GM12801 (cell line): ENCODE results near the gene ALDH1A2.

Experiments used
- TF ChIP-seq, protein P1 (sequence below): IDR thresholded peaks from one replicate; pipeline ENCODE4 v1.5.1; 2011; ENCODE audit warnings: control low read depth; ENCODE audit not compliant: insufficient read length; ENCODE audit errors: extremely low read depth

Gene ALDH1A2

DNA sequence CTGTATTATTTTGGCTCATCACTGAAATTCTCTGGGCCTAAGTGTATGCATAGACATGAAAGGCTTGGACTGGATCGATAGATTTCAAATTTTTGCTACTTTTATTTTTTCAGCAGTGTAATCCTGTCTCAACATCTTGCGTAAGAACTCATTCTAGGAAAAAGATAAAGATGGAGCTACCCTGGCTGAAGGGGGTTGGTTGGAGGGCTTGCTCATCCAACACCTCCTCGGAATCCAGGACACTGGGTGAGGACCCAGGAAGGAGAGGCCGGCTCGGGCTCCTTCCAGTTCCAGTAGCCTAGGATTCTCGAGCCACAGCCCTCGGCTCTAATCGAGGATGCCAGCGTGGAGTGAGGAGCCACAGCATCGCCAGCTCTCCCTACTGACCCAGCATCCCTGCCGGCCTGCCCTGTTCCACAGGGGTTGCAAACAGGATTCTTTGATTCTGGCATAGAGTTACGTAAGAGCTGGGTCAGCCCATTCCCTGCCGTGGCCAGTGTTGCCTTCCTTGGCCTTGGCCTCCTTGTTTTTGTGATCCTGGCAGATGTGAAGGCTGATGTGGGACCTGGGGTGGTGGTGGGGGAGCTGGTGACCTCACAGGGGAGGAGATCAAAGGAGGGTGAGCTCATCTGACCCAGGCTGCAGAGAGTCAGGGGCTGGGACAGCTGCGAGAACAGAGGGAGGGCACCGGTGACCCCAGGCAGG lies 149.5 kb downstream of the ALDH1A2 start:
- TF ChIP-seq, protein P1, sequence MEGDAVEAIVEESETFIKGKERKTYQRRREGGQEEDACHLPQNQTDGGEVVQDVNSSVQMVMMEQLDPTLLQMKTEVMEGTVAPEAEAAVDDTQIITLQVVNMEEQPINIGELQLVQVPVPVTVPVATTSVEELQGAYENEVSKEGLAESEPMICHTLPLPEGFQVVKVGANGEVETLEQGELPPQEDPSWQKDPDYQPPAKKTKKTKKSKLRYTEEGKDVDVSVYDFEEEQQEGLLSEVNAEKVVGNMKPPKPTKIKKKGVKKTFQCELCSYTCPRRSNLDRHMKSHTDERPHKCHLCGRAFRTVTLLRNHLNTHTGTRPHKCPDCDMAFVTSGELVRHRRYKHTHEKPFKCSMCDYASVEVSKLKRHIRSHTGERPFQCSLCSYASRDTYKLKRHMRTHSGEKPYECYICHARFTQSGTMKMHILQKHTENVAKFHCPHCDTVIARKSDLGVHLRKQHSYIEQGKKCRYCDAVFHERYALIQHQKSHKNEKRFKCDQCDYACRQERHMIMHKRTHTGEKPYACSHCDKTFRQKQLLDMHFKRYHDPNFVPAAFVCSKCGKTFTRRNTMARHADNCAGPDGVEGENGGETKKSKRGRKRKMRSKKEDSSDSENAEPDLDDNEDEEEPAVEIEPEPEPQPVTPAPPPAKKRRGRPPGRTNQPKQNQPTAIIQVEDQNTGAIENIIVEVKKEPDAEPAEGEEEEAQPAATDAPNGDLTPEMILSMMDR, result no peak

DNA sequence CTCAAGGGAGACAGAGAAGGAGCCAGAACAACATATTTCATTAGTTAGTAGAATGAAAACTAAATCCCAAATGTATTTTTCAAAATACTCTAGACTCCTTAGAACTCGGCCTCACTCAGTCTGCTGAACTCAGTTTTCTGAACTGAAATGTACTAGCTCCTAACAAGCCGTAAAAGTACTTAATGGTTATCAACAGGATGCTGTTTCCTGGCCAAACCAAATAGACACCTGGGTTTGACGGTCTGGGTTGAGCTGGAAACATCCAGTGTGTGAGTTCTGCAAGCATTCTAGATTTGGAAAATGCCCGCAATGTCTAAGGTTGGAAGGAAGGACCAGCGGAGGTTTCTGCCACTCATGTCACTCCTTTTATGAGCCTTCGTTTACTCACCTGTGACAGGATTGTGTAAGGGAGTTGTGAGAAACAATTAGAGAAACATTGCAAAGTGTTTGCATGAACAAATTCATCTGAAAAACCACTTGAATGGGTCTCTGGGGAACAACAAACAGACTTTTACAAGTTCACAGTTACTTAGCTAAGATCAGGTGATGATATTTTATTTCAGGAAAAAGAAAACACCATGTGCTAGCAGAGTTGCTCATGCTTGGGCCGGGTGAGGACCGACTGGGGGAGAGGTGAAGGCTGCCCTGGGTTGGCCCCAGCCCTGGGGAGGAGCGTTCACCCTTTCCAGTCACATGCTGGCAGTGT lies 151.0 kb downstream of the ALDH1A2 start:
- TF ChIP-seq, protein P1, result no peak

DNA sequence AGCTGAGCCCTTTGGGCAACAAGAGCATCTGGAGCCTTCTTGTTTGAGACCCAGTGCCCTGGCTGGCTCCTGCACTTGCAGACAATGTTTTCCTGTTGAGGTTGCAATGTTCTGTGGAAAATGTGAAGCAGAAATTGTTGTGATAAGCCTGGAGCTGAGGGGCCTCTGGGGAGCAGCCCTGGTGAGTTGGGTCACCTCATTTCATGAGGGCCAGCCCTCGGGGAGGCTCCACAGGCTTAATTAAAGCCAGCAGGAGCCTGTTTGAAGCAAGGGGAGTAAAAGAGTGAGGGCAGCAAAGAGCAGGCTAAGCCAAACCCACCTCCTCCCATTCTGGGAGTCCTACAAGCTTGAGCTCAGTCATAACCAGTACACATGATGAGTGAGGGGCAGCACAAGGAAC lies 154.3 kb downstream of the ALDH1A2 start:
- TF ChIP-seq, protein P1, result no peak

DNA sequence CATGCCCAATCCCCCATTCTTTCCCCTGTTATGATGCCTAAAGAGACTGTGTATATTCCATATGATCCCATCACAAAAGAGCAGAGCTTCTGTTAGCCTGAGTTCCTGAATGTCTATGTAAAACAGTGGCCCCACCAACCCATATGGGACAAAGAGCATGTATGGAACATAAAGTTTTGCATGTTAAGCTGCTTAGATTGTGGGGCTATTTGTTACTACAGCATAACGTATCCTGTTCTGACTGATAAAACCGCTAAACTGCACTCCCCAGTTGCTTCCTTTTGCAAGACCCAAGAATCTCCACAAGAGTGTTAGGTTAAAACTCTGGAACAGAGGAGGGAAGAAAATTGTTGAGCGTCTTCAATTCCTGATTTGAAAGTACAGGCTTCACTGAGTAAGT lies 154.8 kb downstream of the ALDH1A2 start:
- TF ChIP-seq, protein P1, result no peak

DNA sequence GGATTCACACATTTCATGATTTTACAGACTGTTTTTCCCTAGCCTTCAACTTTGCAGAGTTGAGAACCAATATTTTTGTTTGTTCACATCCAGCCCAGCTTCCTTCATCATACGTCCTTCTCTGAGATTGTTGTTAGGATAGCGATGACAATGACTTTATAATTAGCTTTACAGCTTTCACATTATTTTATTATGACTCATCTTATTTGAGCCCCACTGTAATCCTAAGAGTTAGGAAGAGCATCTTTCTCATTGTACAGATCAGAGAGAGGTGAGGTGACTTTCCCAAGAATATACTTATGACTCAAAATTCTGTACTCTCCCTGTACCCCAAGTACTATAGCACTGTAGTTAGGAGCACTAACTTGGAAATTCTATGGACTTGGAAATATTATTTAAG lies 156.1 kb downstream of the ALDH1A2 start:
- TF ChIP-seq, protein P1, result no peak

DNA sequence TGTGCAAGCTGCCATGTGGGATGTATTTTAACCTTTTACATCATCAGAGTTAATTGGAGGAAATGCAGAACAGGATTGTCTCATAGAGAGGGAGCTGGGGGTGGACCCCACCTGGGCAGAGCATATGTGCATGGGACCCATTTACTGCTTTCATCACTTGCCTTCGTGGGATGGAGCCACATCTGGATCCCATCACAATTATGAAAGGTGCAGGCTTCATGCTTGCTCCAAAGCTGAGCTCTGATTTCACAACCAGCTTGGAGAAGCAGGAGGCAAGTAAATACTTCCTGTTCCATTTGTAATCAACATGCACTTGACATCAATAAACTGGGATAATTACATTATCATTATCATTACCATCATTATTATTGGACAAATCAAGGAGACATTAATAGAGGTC lies 161.9 kb downstream of the ALDH1A2 start:
- TF ChIP-seq, protein P1, result no peak
